ENCODE data around the gene DDAH2.
A peak's percentile ranks its signal among the peaks of the same experiment; 100 is the strongest.
"Not testable (repeated sequence)": the region's sequence is repeated elsewhere in the genome, so short reads cannot be mapped to it uniquely, and the experiment has no call there.

DDAH2 gene

DNA sequence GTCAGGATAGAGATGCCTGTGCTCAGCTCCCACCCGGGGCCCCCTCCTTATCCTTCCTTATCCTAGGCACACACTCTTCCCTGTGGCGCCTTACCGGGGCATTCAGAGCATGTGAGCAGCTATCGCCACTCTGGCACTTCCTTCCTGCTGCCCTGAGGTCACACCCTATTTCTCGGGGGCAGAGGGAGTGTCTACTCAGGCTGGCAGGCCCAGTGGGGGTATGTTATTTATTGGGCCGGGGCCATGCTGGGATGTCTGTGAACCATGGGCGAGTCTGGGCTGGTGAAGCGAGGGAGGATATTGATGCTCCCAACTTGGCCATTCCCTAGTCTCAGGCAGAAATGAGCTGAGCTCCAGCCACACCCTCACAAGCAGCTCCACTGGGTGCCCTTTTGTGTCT, 17.9 kb downstream of the DDAH2 start:
- no peak for DNase-seq

DNA sequence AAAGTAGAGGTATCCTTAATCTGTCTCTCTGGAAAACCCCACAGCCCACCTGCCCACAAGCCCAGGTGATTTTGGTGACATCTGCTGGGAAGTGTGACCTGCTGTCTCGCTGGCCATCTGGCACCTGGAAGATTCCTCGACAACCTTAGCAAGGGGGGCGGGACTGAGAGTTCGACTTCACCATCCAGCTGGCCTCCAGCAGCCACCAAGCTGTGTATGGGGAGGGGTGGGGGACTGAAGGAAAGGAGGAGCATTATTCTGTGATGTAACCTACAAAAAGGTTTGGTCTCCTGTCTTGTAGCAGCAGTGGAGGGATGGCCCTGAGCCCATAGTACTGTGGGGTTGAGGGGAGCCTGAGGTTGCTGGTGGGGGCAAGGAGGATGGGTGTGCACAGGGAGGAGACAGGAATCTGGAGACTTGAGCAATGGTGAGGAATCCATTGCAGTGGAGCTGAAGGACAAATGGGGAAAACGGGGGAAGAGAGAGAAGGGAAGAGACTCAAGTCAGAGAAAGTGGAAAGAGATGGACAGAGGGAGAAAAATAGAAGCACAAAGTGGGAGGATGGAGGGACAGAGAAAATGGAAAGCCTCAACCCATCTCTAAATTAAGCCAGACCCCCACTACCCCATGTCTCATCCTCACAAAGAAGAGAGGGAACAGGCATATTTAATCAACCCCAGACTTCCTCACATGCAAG, 18.4 kb downstream of the DDAH2 start:
- DNase-seq = no peak

DNA sequence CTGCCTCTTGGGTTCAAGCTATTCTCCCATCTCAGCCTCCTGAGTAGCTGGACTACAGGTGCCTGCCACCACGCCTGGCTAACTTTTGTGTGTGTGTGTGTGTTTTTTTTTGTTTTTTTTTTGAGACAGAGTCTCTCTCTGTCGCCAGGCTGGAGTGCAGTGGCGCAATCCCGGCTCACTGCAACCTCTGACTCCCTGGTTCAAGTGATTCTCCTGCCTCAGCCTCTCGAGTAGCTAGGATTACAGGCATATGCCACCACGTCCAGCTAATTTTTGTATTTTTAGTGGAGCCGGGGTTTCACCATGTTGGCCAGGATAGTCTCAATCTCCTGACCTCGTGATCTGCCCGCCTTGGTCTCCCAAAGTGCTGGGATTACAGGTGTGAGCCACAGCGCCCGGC, 19.9 kb downstream of the DDAH2 start:
- not testable (repeated sequence) for DNase-seq

DNA sequence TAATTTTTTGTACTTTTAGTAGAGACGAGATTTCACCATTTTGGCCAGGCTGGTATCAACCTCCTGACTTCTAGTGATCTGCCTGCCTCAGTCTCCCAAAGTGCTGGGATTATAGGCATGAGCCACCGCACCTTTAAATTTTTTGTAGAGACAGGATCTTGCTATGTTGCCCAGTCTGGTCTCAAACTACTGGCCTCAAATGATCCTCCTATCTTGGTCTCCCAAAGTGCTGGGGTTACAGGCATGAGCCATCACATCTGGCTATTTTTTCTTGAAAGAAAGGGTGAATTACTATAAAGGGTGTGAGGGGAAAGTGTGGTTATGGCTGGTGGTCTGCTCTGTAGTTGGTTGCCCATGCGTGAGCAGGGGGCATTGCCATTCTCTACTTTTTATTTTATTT, 20.9 kb downstream of the DDAH2 start:
- DNase-seq = no peak

DNA sequence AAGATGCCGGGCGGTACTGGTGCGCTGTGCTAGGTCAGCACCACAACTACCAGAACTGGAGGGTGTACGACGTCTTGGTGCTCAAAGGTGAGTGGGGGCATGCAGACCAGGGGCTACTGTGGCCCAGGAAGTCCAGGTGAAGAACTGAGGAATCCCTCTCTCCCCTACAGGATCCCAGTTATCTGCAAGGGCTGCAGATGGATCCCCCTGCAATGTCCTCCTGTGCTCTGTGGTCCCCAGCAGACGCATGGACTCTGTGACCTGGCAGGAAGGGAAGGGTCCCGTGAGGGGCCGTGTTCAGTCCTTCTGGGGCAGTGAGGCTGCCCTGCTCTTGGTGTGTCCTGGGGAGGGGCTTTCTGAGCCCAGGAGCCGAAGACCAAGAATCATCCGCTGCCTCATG, 21.4 kb downstream of the DDAH2 start:
- DNase-seq = no peak

DNA sequence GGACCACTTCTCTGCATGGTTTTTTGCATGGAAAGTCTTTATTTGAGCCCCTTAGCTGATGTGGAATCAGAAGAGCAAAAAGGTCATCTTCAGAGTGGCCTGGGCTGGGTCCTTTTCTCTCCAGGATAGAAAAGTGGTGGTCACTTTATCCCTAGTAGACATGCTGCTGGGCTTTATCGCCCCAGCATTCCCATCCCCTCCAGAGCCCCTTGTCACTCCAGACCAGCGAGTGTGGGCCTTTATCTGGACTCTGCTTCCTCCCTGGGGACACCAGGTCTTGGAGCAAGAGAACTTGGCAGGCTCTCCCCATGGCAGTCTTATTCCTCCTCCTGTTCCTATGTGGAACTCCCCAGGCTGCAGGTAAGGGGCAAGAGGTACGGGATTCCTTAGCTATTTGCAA, 22.5 kb downstream of the DDAH2 start, which contains the start of gene LY6G6F:
Gene LY6G6F, plus strand, starts transcription at position 268 of the 400 bp plus-strand sequence. Its CDS starts 41 bp downstream, at position 309.
- DNase-seq = no peak

DNA sequence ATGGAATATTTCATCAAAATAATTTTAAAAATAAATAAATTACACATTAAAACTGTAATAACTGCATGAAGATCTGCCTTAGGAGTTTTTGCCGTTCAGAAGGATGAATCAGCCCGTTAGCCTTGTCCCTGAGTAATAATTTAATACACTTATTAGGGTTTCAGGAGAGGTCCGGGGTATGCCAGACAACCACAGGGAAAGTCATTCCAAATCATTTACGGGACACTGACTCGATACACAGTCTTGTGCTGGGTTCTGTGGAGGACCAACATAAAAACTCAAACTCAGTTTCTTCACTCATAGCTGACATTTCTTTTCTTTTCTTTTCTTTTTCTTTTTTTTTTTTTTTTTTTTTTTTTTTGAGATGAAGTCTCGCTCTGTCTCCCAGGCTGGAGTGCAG, 23.2 kb downstream of the DDAH2 start:
- no peak for DNase-seq

DNA sequence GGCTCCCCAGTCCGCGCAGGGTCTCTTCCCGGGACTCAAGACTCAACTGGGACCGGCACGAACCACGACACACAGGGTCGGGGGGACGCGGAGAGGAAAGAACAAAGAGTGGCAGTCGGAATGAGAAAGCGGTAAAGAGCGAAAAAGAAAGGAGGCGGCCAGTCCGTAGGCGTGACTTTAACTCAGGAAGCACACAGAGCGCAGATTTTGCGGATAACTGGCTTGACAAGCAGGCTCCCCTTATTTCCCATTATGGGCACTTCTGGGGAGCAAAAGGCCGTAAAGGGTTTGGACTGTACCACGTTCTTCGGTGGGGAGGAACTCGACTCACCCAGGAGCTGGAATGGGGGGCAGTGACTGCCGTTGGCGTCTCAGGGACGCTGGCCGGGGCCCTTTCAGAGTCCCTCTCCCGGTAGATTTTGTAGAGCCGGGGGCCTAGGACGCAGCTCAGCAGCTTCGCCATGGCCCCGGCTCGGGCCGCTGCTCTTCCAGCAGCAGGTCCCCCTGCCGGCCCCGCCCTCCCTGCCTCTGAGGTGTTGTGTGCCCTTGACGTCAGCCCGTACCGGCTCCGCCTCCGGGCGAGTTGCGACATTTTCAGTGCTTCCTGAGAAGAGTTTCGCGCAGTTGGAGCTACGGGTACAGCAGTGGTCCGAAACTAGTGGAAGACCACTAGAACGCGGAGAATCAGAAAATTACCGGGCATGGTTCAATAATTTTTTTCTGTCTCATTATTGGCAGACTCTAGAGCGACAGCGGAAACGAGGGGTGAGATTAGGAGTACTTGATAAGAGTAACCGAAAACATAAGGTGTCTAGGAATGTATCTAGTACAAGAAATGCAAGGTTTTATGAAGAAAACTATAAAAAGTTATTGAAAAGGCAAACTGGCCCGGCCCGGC, 26.0 kb downstream of the DDAH2 start, which contains the start of gene ABHD16A:
Gene ABHD16A, minus strand, starts transcription at position 506 of the 898 bp plus-strand sequence. Its CDS starts 43 bp downstream, at position 463.
- DNase-seq = peak; percentile 95

DNA sequence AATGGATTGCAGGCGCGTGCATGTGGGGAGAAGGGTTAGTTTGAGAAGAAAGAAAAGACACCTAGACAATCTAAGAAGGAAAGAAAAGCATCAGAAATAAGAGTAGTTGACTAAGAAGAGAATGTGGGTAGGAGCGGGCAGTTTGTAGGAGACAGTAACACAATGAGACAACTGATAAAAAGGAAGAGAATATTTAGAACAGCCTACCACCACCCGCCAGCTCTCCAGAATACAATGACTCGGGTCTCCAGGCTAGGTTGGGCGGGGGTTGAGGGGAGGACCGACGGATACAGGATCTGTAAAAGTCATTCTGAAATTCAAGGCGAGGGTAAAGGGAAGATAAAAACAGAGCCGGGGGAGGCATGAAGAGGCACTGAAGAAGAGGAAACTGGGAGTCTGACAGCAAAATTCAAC, 26.7 kb downstream of the DDAH2 start:
- DNase-seq = no peak

DNA sequence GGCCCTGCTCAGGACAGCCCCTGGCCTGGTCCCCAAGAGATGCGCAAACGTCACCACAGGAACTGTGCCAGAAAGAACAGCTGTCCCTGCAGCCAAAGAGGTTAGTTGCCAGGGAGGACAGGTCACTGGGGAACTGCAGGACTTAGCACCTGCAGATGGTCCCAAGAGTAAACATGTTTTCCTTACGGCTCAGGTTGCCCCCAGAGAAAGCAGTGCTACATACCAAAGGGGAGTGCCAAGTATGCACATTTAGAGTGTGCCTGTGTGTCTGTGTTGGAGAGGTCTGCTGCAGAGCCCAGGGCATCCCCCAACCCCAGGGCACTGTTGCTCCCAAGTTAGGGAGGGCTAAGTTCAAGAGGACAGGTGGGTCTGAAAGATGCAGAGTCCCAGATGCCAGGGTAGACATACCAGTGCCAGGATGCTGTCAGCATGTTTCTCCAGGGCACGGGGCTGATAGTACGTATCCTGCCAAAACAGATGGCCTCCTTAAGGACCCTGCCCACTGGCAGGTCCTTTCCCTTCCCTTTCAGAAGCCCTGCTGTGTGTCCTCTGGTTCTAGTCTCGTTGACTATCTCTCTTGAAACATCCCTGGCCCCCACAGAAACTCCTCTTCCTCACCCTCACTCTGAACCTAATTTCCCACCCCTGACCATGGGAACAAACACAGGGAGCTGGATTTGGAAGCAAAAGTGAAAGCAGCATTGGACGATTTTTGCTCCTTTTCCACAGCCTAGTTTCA, 27.3 kb downstream of the DDAH2 start:
- no peak for DNase-seq

DNA sequence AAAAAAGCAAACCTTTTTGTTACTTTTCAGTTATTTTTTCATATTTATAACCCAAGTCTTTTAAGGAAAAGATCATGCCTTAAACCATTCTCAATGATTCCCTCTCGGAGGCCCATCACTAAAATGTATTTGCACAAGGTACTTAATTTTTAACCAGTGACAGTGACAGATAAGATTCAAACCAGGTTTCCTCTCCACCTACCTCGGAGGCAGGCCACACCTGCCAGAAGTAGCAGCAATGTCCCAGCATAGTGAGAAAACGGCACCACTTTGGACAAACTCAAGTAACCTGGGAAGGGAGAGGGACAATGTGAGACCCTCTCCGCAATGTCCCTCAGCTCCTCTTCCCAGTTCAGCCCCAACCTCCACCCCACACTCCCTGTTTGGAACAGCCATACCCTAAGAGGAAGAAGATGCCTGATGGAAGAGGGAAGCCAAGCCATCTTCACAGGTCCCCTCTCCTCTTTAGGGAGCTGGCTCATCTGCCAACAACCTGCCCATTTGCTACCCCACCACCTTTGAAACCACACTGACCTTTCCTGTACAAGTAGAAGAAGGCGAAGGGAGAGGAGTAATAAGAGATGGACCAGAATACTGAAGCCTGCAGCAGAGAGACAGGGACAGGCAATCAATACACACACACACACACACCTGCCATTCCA, 28.2 kb downstream of the DDAH2 start:
- no peak for DNase-seq

DNA sequence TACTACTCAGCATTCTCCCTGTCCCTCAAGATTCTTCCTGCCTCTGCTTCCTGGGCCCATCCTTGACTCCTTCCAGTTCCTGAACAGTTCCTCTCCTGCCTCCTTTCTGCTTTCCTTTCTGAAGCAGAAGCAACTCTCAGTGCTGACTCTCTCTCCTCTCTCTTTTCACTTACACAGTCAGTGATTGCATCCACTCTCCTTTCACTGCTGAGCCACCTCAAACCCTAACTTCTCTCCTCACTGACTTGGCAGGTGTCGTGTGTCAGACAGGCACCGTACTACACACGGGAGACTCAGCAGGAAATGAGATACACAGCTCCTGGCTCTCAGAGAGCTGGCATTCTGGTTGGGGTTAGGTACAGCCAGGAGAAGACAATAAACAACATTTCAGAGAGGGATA, 31.5 kb downstream of the DDAH2 start:
- no peak for DNase-seq

DNA sequence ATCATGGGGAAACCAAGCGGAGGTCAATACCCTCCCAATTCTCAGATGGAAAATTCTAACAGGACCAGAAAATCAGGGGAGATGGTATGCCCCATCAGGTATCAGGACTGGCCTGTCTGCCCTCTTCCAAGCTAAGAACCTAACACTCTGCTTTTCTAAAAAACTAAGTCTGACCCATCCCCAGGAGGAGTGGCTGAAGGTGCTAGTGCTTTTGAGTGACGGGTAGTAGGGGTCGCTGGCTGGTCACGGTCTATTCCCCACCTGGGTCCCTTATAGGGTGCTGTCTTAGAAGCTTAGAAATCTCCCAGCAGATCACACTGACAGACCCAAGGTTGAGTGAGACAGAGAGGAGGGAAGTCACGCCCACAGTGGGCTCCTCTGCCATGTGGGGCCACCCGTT, 35.6 kb downstream of the DDAH2 start:
- no peak for DNase-seq

DNA sequence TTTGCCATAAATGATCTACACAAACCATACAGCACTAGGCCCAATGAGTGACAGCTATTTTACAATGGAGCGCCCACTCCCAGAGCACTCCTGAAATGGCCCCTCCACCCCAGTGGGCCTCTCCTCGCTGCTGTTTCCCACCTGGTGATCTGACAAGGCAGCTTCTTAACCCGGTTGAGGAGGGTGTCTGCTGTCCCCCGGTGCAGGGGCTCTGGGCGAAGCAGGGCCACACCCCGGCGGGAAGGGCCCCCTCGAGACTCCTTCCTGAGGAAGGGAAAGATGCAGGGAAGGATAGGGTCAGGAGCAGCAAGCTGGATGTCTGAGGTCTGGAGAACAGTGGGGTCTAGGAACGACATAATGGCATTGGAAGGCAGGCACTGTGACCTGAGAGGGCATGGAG, 36.2 kb downstream of the DDAH2 start:
- DNase-seq = no peak

DNA sequence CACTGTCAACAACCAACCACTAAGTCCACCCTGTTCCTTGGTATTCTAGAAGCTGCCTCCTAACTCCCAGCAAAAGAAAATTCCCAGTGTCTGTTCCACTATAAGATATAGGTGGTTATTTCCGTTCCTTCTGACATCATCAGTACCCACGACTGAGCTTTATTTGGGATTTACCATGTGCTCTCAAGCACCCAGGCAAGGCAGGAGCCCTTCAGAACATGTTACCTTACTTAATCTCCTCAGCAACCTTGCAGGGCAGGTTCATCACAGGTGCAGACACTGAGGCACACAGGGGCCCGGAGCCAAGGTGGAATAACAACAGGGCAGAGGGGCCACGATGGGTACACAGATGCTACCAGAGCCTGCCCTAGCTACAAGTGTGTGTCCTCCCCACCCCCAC, 36.7 kb downstream of the DDAH2 start:
- DNase-seq = no peak

DNA sequence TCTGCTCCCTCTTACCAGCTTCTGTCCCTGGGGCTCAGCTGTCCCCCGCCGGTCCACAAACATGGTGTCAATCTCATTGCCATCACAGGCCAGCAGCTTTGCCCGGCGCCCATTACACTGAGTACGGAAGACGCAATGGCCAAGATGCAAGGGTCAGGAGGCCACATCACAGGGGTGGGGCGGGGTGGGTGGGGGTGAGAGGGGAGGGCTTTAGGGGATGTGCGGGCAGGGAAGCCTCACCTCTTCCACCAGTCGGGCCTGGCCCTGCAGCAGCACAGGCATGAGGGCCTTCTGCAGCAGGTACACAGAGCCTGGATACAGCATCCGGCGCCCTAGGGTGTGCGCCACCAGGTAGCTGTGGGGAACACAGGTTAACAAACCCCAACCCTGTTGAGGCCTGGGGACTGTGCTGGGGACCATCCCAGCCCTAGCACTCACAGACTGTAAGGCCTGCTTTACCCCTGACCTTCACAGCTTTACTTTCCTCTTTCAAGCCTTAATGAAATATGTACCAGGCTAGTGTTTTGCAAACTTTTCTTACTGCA, 37.5 kb downstream of the DDAH2 start:
- DNase-seq = no peak

DNA sequence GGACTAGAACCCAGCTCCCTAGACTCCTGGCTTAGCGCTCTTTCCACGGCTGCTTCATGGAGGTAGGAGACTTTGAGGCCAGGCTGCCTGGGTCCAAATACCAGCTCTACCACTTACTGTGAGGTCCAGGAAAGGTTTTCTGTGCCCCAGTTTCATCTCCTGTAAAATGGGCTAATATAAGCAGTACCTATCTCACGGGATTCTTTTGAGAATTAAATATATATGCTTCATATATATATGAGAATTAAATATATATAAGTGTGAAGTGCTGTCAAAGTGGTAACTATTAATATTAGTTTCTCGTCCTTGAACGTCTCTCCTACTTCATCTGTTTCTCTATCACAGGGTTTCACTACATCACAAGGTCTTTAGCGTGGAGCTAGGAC, 38.0 kb downstream of the DDAH2 start:
- no peak for DNase-seq

DNA sequence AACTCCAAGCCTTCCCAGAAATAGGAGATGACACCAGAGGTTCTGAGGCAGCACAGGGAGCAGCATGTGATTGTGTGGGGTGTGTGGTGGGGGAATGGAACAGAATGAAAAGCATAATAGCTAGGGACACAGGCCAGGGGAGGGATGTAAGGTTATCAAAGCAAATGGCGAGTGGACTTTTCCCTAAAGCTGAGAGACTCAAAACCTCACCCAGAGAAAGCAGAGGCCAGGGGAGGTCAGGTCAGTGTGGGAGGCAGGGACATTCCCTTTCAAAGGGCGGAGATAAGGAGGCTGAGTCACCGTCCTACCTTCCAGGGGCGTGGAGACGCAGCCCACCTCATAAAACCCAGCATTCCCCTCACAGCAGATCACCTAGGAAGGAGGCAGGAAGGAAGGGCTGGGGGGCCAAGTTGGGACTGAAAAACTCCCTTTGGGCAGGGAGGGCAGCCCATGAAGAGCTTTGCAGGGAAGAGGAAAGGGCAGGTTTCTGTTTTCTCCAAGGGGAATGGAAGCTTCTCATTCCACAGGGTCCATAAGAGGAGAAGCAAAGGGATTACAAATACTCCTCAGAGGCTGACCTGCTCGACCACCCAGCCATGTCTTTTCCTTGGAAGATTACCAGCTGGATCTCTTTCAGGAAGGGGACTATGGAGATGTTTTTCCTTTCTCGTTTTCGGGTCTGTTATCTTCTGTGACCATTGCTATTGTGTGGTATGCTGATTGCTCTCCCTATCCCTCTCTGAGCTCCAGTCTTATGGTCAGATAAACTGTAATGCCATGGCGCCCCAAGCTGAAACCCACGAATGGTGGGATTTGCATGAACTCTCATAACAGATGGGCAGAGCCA, 38.6 kb downstream of the DDAH2 start:
- DNase-seq = no peak

DNA sequence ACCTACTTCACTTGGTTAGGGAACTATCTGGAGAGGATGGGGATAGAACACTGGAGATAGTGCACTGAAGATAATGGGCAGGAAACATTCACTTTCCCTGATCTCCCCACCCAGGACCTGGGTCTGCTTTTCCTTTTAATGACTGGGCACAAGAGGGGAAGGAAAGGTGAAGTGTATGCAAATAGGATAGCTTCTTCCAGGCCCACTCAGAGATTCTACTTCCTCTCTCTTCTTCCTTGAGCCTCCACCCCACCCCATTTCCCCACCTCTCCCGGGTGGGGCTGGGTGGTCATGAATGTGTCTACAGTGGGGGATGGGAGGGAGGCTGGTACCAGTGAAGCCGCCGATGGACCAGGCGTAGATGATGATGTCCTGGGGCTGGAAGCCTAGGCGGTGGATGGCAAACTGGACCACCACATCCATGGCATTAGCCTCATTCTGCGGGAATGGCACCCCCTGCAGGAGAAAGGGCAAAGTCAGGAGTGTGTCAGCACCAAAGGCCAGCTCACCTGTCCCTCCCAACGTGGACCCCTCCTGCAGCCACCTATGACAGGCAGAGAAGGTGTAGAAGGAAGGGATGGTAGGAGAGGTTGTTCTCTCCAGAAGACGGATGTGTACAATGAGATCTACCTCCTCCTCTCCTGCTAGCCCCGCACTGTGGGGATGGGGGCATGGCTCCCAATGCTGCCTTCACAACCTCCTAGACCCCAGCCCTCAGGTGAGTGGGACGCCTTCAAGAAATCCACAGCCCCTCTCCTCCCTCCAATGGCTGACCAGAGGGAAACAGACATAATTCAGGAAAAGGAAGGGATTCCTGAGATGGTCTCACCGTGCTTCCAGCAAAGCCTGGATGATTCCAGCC, 39.6 kb downstream of the DDAH2 start:
- DNase-seq = no peak

DNA sequence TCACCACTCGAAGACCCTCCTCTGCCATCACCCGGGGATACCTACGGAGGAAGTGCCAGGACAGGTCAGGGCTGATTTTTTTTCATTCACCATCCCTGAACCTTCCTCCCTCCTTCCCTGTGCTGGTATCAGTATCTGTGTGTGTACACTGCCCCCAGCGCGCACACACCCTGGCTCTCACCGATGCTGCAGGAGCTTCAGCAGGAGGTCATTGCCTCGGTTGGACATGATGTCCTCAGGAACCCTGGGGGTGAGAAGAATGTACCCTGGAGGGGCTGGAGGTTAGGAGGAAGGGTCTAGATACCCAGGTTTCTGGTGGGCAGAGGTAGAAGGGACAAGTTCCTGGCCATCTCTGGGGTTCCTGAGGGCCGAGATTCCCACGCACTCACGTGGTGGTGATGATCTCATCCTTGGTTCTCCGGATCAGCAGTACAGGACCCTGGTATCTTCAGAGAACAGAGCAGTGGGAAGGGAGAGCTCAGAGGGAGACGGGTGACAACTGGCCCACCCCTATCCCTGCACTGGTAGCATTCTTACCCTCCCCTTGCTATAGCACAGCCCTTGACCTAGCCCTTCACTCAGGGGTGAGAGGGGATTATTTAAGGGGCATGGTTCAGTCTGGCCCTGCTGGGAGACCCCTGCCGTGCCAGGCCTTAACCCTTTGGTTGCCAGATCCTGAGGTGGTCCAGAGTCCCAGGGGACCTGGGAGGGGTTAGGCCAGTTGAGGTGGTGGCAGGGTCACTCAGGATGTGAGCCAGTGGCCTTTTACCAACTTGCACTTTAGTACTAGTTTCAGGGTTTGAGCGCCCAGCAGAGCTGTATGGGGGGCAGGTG, 41.0 kb downstream of the DDAH2 start:
- no peak for DNase-seq
